Measurements from ENCODE around the gene SYNPO2.
"Not testable (repeated sequence)": the region's sequence is repeated elsewhere in the genome, so short reads cannot be mapped to it uniquely, and the experiment has no call there.

SYNPO2 gene

GRCh38 chr4:118954246-118954645 lies 65.6 kb downstream of the SYNPO2 start:
- Histone ChIP-seq H3K9me3 (no peaks in the 10 kb centered on the region), H3K27me3 (ENCODE audit: low read depth) (no peaks in the 10 kb centered on the region), H3K4me3 (no peak overlapping the region), H3K4me1 (no peaks in the 10 kb centered on the region), H3K36me3 (replicated peaks) (no peaks in the 10 kb centered on the region)
- DNase-seq (ENCODE audit: low spot score in 2 of 2): peak in 1 of 2 experiments; percentile 8
- in situ Hi-C loops (cut with MboI; ENCODE audit: low sequenced_read_pairs): no loop called here

- Histone ChIP-seq H3K36me3 (replicated peaks) (no peaks in the 10 kb centered on the region), H3K4me3 (no peak overlapping the region), H3K4me1 (no peaks in the 10 kb centered on the region), H3K27me3 (ENCODE audit: low read depth) (no peaks in the 10 kb centered on the region), H3K9me3 (no peaks in the 10 kb centered on the region)
- no peak for DNase-seq (ENCODE audit: low spot score in 2 of 2)
- in situ Hi-C loops (cut with MboI; ENCODE audit: low sequenced_read_pairs): no loop called here
These were observed 66.9 kb downstream of the SYNPO2 start for GRCh38 chr4:118955515-118955914.

GRCh38 chr4:118957722-118958445 lies 69.2 kb downstream of the SYNPO2 start:
- H3K4me1 ChIP-seq: no peaks in the 10 kb centered on the region
- H3K36me3 ChIP-seq (replicated peaks): no peaks in the 10 kb centered on the region
- DNase-seq (ENCODE audit: low spot score in 2 of 2): no peak
- no peaks in the 10 kb centered on the region for H3K27me3 ChIP-seq (ENCODE audit: low read depth)
- no peaks in the 10 kb centered on the region for H3K9me3 ChIP-seq
- H3K4me3 ChIP-seq: no peak overlapping the region
- in situ Hi-C loops (cut with MboI; ENCODE audit: low sequenced_read_pairs): no loop called here

- in situ Hi-C loops (cut with MboI; ENCODE audit: low sequenced_read_pairs): no loop called here
- DNase-seq (ENCODE audit: low spot score in 2 of 2): no peak
These were observed 73.9 kb downstream of the SYNPO2 start for GRCh38 chr4:118962540-118962939.

GRCh38 chr4:118964891-118965411 lies 76.3 kb downstream of the SYNPO2 start:
- Histone ChIP-seq H3K36me3 (replicated peaks) (no peaks in the 10 kb centered on the region), H3K9me3 (no peaks in the 10 kb centered on the region), H3K4me1 (no peaks in the 10 kb centered on the region), H3K27me3 (ENCODE audit: low read depth) (no peaks in the 10 kb centered on the region), H3K4me3 (no peak overlapping the region)
- in situ Hi-C loops (cut with MboI; ENCODE audit: low sequenced_read_pairs): no loop called here
- DNase-seq (ENCODE audit: low spot score in 2 of 2): no peak

More at GRCh38 chr4:118962540-118962939, 73.9 kb downstream of the SYNPO2 start:
- Histone ChIP-seq H3K4me3 (no peak overlapping the region), H3K4me1 (no peaks in the 10 kb centered on the region), H3K9me3 (no peaks in the 10 kb centered on the region), H3K27me3 (ENCODE audit: low read depth) (no peaks in the 10 kb centered on the region), H3K36me3 (replicated peaks) (no peaks in the 10 kb centered on the region)

- in situ Hi-C loops (cut with MboI; ENCODE audit: low sequenced_read_pairs): no loop called here
- Histone ChIP-seq H3K36me3 (replicated peaks) (no peaks in the 10 kb centered on the region), H3K4me1 (no peaks in the 10 kb centered on the region), H3K4me3 (no peak overlapping the region), H3K27me3 (ENCODE audit: low read depth) (no peaks in the 10 kb centered on the region), H3K9me3 (no peaks in the 10 kb centered on the region)
- no peak for DNase-seq (ENCODE audit: low spot score in 2 of 2)
These were observed 78.7 kb downstream of the SYNPO2 start for GRCh38 chr4:118967393-118967792.

GRCh38 chr4:118968005-118968404 lies 79.4 kb downstream of the SYNPO2 start:
- peak; percentile 35 to 37 for DNase-seq (ENCODE audit: low spot score in 2 of 2)
- in situ Hi-C loops (cut with MboI; ENCODE audit: low sequenced_read_pairs): no loop called here
- Histone ChIP-seq H3K9me3 (no peaks in the 10 kb centered on the region), H3K4me3 (no peak overlapping the region), H3K36me3 (replicated peaks) (no peaks in the 10 kb centered on the region), H3K27me3 (ENCODE audit: low read depth) (no peaks in the 10 kb centered on the region), H3K4me1 (no peaks in the 10 kb centered on the region)

- H3K36me3 ChIP-seq (replicated peaks): no peaks in the 10 kb centered on the region
- no peak overlapping the region for H3K4me3 ChIP-seq
- H3K4me1 ChIP-seq: no peaks in the 10 kb centered on the region
- in situ Hi-C loops (cut with MboI; ENCODE audit: low sequenced_read_pairs): no loop called here
- H3K9me3 ChIP-seq: no peaks in the 10 kb centered on the region
- DNase-seq (ENCODE audit: low spot score in 2 of 2): no peak
- H3K27me3 ChIP-seq (ENCODE audit: low read depth): no peaks in the 10 kb centered on the region
These were observed 80.2 kb downstream of the SYNPO2 start for GRCh38 chr4:118968813-118969212.

- in situ Hi-C loops (cut with MboI; ENCODE audit: low sequenced_read_pairs): no loop called here
- no peak overlapping the region for H3K4me3 ChIP-seq
- DNase-seq (ENCODE audit: low spot score in 2 of 2): peak; percentile 37 to 54
- no peaks in the 10 kb centered on the region for H3K36me3 ChIP-seq (replicated peaks)
- H3K27me3 ChIP-seq (ENCODE audit: low read depth): no peaks in the 10 kb centered on the region
- no peaks in the 10 kb centered on the region for H3K4me1 ChIP-seq
- no peaks in the 10 kb centered on the region for H3K9me3 ChIP-seq
These were observed 80.7 kb downstream of the SYNPO2 start for GRCh38 chr4:118969359-118969758.

- no peak overlapping the region for H3K4me3 ChIP-seq
- no peaks in the 10 kb centered on the region for H3K4me1 ChIP-seq
- H3K9me3 ChIP-seq: no peaks in the 10 kb centered on the region
- no peaks in the 10 kb centered on the region for H3K36me3 ChIP-seq (replicated peaks)
- in situ Hi-C loops (cut with MboI; ENCODE audit: low sequenced_read_pairs): no loop called here
- no peak for DNase-seq (ENCODE audit: low spot score in 2 of 2)
- H3K27me3 ChIP-seq (ENCODE audit: low read depth): no peaks in the 10 kb centered on the region
These were observed 83.5 kb downstream of the SYNPO2 start for GRCh38 chr4:118972167-118972566.

GRCh38 chr4:118973295-118973694 lies 84.6 kb downstream of the SYNPO2 start:
- DNase-seq (ENCODE audit: low spot score in 2 of 2): no peak
- Histone ChIP-seq H3K9me3 (no peaks in the 10 kb centered on the region), H3K4me1 (no peaks in the 10 kb centered on the region), H3K27me3 (ENCODE audit: low read depth) (no peaks in the 10 kb centered on the region), H3K4me3 (no peak overlapping the region), H3K36me3 (replicated peaks) (no peaks in the 10 kb centered on the region)
- in situ Hi-C loops (cut with MboI; ENCODE audit: low sequenced_read_pairs): no loop called here

- in situ Hi-C loops (cut with MboI; ENCODE audit: low sequenced_read_pairs): loop anchor here (25.0 kb wide), 1 partner anchor 513 kb away; no protein-coding TSS in a partner anchor
- H3K27me3 ChIP-seq (ENCODE audit: low read depth): no peaks in the 10 kb centered on the region
- no peak for DNase-seq (ENCODE audit: low spot score in 2 of 2)
These were observed 86.1 kb downstream of the SYNPO2 start for GRCh38 chr4:118974758-118975157.

GRCh38 chr4:118975449-118976192 lies 87.0 kb downstream of the SYNPO2 start:
- Histone ChIP-seq H3K27me3 (ENCODE audit: low read depth) (no peaks in the 10 kb centered on the region), H3K9me3 (no peaks in the 10 kb centered on the region), H3K36me3 (replicated peaks) (no peaks in the 10 kb centered on the region), H3K4me3 (no peak overlapping the region), H3K4me1 (no peaks in the 10 kb centered on the region)
- in situ Hi-C loops (cut with MboI; ENCODE audit: low sequenced_read_pairs): loop anchor here (25.0 kb wide), 1 partner anchor 512 kb away; no protein-coding TSS in a partner anchor
- DNase-seq (ENCODE audit: low spot score in 2 of 2): no peak

More at GRCh38 chr4:118974758-118975157, 86.1 kb downstream of the SYNPO2 start:
- Histone ChIP-seq H3K4me3 (no peak overlapping the region), H3K4me1 (no peaks in the 10 kb centered on the region), H3K36me3 (replicated peaks) (no peaks in the 10 kb centered on the region), H3K9me3 (no peaks in the 10 kb centered on the region)

GRCh38 chr4:118976193-118976560 lies 87.5 kb downstream of the SYNPO2 start:
- not testable (repeated sequence) for H3K36me3 ChIP-seq (replicated peaks); H3K9me3 ChIP-seq; DNase-seq (ENCODE audit: low spot score in 2 of 2); H3K4me1 ChIP-seq; H3K4me3 ChIP-seq; H3K27me3 ChIP-seq (ENCODE audit: low read depth)
- in situ Hi-C loops (cut with MboI; ENCODE audit: low sequenced_read_pairs): loop anchor here (25.0 kb wide), 1 partner anchor 511 kb away; no protein-coding TSS in a partner anchor
